GM12801 (cell line): ENCODE data around the gene RGS7.

Source experiments
- CTCF ChIP-seq: IDR thresholded peaks from one replicate; pipeline ENCODE4 v1.5.1; 2011; ENCODE audit warnings: control low read depth; ENCODE audit not compliant: insufficient read length; ENCODE audit errors: extremely low read depth

The RGS7 gene

GRCh38 chr1:241235256-241235897 lies 121.6 kb downstream of the RGS7 start:
- no peak for TF ChIP-seq CTCF

- TF ChIP-seq CTCF = no peak
Measured at GRCh38 chr1:241229711-241230110, 127.3 kb downstream of the RGS7 start.

- TF ChIP-seq CTCF = no peak
Measured at GRCh38 chr1:241229216-241229615, 127.8 kb downstream of the RGS7 start.

GRCh38 chr1:241228339-241228738 lies 128.7 kb downstream of the RGS7 start:
- no peak for TF ChIP-seq CTCF

GRCh38 chr1:241225741-241226140 lies 131.3 kb downstream of the RGS7 start:
- TF ChIP-seq CTCF = no peak

- no peak for TF ChIP-seq CTCF
Measured at GRCh38 chr1:241221319-241221718, 135.7 kb downstream of the RGS7 start.

GRCh38 chr1:241219449-241219848 lies 137.6 kb downstream of the RGS7 start:
- no peak for TF ChIP-seq CTCF

GRCh38 chr1:241217516-241217915 lies 139.5 kb downstream of the RGS7 start:
- TF ChIP-seq CTCF = no peak
